ENCODE measurements around the gene MCOLN1. TPM values are rescaled to one million over a fixed set of nuclear protein-coding genes. Genes with fewer than 3 reads are reported as not detected.

Gene MCOLN1
- total RNA-seq, 1 experiment from 2014 or later, result 28.4 TPM

DNA sequence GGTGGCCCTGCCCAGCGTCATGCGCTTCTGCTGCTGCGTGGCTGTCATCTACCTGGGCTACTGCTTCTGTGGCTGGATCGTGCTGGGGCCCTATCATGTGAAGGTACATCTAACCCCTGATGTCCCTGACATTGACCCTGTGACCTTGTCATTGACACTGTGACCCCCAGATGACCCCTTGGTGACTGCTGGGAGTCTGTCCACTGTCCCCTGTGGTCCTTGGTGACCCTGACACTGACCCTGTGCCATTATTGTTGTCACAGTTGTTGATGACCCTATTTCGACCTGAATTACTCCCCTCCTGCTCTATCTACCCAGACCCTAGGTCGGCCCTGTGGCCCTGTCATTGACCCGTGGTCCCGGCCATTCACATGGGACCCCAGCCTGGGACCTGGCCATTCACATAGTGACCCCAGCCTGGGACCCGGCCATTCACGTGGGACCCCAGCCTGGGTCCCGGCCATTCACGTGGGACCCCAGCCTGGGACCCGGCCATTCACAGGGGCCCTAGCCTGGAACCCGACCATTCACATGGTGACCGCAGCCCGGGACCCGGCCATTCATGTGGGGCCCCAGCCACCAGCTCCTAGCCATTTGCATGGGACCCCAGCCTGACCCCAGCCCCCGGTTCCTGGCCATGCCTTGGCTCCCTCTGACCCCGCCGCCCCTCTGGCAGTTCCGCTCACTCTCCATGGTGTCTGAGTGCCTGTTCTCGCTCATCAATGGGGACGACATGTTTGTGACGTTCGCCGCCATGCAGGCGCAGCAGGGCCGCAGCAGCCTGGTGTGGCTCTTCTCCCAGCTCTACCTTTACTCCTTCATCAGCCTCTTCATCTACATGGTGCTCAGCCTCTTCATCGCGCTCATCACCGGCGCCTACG, 7.4 kb downstream of the MCOLN1 start:
- no peaks in the 10 kb centered on the region for H3K36me3 ChIP-seq (ENCODE audit: insufficient read depth, low read length, poor library complexity, severe bottlenecking)
- no TSS peak for BruUV-seq (replicated peaks)
- CTCF ChIA-PET, result no interaction called here
- intact Hi-C loops (cut with micrococcal nuclease; ENCODE audit: unreplicated experiment), result loop anchor here (10.0 kb wide), 1 partner anchor 135 kb away; no protein-coding TSS in a partner anchor
- TF ChIP-seq EZH2 (IDR thresholded peaks at IDR 0.05; ENCODE audit: borderline replicate concordance, low read depth, low read length, poor library complexity, severe bottlenecking), result no peak
- TF ChIP-seq, protein P1, sequence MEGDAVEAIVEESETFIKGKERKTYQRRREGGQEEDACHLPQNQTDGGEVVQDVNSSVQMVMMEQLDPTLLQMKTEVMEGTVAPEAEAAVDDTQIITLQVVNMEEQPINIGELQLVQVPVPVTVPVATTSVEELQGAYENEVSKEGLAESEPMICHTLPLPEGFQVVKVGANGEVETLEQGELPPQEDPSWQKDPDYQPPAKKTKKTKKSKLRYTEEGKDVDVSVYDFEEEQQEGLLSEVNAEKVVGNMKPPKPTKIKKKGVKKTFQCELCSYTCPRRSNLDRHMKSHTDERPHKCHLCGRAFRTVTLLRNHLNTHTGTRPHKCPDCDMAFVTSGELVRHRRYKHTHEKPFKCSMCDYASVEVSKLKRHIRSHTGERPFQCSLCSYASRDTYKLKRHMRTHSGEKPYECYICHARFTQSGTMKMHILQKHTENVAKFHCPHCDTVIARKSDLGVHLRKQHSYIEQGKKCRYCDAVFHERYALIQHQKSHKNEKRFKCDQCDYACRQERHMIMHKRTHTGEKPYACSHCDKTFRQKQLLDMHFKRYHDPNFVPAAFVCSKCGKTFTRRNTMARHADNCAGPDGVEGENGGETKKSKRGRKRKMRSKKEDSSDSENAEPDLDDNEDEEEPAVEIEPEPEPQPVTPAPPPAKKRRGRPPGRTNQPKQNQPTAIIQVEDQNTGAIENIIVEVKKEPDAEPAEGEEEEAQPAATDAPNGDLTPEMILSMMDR (conservative IDR thresholded peaks at IDR 0.05; ENCODE audit: low read depth, low read length), result no peak
- H3K4me3 ChIP-seq (ENCODE audit: low read depth, low read length, poor library complexity, severe bottlenecking), result no peak overlapping the region
- H3K4me1 ChIP-seq (ENCODE audit: insufficient read depth, low read length, poor library complexity, severe bottlenecking), result no peaks in the 10 kb centered on the region
- no peaks in the 10 kb centered on the region for H3K9me3 ChIP-seq (ENCODE audit: low read depth, low read length, poor library complexity, severe bottlenecking)
- H3K27me3 ChIP-seq (replicated peaks; ENCODE audit: insufficient read depth, low read depth, low read length, poor library complexity), result no peaks in the 10 kb centered on the region
- POLR2A ChIA-PET (ENCODE audit: low non-redundant PET), result no interaction called here
- no peak overlapping the region for H3K27ac ChIP-seq (ENCODE audit: low read depth, low read length, poor library complexity, severe bottlenecking)
- DNase-seq (ENCODE audit: low spot score), result no peak

DNA sequence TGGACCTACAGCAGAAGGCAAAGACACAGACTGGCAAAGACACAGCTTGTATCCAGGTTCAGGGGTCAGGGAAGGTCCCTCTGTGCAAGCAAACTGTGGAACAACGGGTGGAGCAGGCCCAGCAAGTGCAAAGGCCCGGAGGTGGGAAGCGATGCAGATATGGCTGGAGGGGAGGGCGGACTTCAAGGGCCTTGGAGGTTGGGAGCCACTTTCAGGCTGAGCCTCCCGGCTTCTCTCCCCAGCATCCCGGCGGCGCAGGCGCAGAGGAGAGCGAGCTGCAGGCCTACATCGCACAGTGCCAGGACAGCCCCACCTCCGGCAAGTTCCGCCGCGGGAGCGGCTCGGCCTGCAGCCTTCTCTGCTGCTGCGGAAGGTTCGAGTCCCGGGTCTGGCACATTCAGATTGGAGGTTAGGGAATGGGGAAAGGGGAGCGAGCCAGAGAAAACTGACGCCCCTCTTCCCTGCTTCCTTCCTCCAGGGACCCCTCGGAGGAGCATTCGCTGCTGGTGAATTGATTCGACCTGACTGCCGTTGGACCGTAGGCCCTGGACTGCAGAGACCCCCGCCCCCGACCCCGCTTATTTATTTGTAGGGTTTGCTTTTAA, 11.0 kb downstream of the MCOLN1 start:
- intact Hi-C loops (cut with micrococcal nuclease; ENCODE audit: unreplicated experiment), result loop anchor here (10.0 kb wide), 1 partner anchor 139 kb away; no protein-coding TSS in a partner anchor
- CTCF ChIA-PET, result no interaction called here
- POLR2A ChIA-PET (ENCODE audit: low non-redundant PET), result no interaction called here
- no peak for TF ChIP-seq EZH2 (IDR thresholded peaks at IDR 0.05; ENCODE audit: borderline replicate concordance, low read depth, low read length, poor library complexity, severe bottlenecking)
- TF ChIP-seq, protein P1 (conservative IDR thresholded peaks at IDR 0.05; ENCODE audit: low read depth, low read length), result no peak
- no TSS peak for BruUV-seq (replicated peaks)
- no peaks in the 10 kb centered on the region for H3K9me3 ChIP-seq (ENCODE audit: low read depth, low read length, poor library complexity, severe bottlenecking)
- H3K27ac ChIP-seq (ENCODE audit: low read depth, low read length, poor library complexity, severe bottlenecking), result peak overlapping the region; percentile 87
- DNase-seq (ENCODE audit: low spot score), result peak; percentile 64
- H3K27me3 ChIP-seq (replicated peaks; ENCODE audit: insufficient read depth, low read depth, low read length, poor library complexity), result no peaks in the 10 kb centered on the region
- H3K36me3 ChIP-seq (ENCODE audit: insufficient read depth, low read length, poor library complexity, severe bottlenecking), result no peaks in the 10 kb centered on the region
- H3K4me1 ChIP-seq (ENCODE audit: insufficient read depth, low read length, poor library complexity, severe bottlenecking), result no peaks in the 10 kb centered on the region
- H3K4me3 ChIP-seq (ENCODE audit: low read depth, low read length, poor library complexity, severe bottlenecking), result peak overlapping the region; percentile 73

DNA sequence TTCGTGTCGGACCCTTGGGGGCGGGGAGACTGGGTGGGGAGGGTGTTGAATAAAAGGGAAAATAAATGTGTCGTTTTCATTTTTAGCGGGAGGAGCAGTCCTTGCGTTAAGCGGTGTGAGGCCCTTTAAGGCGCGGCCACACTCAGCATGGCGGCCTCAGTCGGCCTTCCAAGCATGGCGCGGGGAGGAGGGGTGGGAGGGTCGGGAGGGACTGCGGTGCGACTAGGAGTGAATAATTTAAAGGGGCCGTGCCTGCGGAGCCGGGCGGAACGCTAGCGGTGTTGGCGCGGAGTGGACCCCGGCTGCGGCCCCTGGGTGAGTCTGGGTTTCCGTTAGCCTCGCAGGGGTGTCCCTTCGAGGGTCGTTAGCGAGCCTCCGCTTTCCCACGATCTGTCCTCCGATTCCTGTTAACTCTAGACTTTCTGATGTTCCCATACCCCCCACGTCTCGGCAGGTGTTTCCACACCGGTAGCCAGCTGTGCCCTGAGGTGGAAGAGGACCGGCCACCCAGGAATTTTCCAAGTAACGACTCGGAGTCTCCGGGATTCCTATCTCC, 11.6 kb downstream of the MCOLN1 start:
- intact Hi-C loops (cut with micrococcal nuclease; ENCODE audit: unreplicated experiment), result loop anchor here (10.0 kb wide), 1 partner anchor 139 kb away; no protein-coding TSS in a partner anchor
- CTCF ChIA-PET, result no interaction called here
- H3K36me3 ChIP-seq (ENCODE audit: insufficient read depth, low read length, poor library complexity, severe bottlenecking), result no peaks in the 10 kb centered on the region
- TF ChIP-seq, protein P1 (conservative IDR thresholded peaks at IDR 0.05; ENCODE audit: low read depth, low read length), result no peak
- TF ChIP-seq EZH2 (IDR thresholded peaks at IDR 0.05; ENCODE audit: borderline replicate concordance, low read depth, low read length, poor library complexity, severe bottlenecking), result no peak
- BruUV-seq (replicated peaks), result TSS peak; percentile 89
- peak overlapping the region; percentile 73 for H3K4me3 ChIP-seq (ENCODE audit: low read depth, low read length, poor library complexity, severe bottlenecking)
- peak overlapping the region; percentile 87 for H3K27ac ChIP-seq (ENCODE audit: low read depth, low read length, poor library complexity, severe bottlenecking)
- no peaks in the 10 kb centered on the region for H3K27me3 ChIP-seq (replicated peaks; ENCODE audit: insufficient read depth, low read depth, low read length, poor library complexity)
- DNase-seq (ENCODE audit: low spot score), result peak; percentile 95
- POLR2A ChIA-PET (ENCODE audit: low non-redundant PET), result no interaction called here
- H3K9me3 ChIP-seq (ENCODE audit: low read depth, low read length, poor library complexity, severe bottlenecking), result no peaks in the 10 kb centered on the region
- H3K4me1 ChIP-seq (ENCODE audit: insufficient read depth, low read length, poor library complexity, severe bottlenecking), result no peaks in the 10 kb centered on the region

All from A673 (cell line).